HG03139 (cell line): ENCODE results near the gene VPS13A.

Source experiments
- ATAC-seq: cut with Tn5 transposase; IDR thresholded peaks from one replicate; pipeline ENCODE4 v1.9.1; 2021; ENCODE audit not compliant: unreplicated experiment

The VPS13A gene

DNA sequence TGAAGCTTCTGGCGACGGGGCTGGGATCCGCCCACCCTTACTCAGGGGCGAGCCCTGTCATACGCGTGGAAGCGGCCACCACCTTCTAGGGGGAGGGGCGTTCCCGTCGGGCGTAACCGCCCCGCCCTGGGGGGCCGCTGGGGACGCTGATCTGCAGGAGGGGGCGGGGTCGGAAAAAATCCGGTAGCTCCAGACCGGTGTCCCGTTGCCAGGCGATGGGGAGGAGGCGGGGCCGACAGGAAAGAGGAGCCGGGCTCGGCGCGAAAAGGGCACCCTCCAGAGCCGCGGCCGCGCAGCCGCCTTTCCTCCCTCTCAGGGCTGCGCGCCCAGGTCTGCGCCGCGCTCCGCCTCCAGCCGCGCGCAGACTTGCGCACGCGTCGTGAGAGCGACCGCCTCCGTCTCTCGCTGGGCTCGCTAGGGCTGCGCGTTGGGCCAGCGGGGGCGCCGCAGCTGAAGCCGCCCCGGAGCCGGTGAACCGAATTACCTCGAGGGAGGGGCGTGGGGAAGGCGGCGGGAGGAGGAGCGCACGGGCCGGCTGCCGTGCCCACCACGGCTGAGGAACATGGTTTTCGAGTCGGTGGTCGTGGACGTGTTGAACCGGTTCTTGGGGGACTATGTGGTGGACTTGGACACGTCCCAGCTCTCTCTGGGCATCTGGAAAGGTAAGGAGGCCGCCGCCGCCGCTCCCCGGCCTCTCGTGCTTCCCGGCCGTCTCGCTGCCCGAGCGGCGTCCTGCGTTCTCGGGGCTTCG, at the start of gene VPS13A:
Gene VPS13A, plus strand, starts transcription at position 392 of the 751 bp plus-strand sequence. Its CDS starts 171 bp downstream, at position 563.
- peak; percentile 80 for ATAC-seq

DNA sequence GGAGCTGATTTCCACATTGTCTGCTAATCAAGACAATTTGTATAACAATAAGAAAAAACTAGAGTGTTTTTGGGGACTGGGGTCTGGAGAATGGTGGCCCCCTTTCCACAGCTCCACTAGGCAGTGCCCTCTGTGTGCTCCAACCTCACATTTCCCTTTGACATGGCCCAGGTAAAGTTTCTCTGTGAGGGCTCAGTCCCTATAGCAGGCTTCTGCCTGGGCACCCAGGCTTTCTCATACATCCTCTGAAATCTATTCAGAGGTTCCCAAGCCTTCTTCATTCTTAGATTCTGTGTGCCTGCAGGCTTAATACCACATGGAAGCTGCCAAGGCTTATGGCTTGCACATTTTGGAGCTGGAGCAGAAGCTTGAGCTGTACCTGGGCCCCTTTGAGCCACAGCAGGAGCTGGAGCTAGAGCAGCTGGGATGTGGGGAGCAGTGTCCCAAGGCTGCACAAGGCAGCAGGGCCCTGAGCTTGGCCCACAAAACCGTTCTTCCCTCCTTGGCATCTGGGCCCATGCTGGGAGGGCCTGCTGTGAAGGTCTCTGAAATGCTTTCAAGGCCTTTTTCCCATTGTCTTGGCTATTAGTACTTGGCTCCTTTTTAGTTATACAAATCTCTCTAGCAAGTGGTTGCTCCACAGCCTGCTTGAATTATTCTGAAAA, 49.1 kb upstream of the VPS13A start:
- no peak for ATAC-seq

DNA sequence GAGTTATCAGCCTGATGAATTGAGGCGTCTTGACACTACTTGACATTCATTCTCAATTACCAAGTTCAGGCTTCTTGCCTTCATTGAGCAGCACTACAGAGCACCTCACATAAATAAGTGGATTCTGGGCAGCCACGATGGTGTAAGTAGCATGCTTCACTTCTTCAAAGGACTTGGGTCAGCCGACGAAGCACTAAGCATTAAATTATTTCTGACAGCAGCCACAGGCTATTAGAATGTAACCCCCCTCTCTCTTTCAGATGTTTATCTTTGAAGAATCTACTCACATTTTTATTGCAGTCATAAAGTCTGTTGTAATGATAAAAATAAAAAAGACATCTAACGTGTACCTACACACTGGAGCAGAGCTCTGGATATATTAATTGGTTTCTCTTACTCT, 45.9 kb upstream of the VPS13A start:
- no peak for ATAC-seq

DNA sequence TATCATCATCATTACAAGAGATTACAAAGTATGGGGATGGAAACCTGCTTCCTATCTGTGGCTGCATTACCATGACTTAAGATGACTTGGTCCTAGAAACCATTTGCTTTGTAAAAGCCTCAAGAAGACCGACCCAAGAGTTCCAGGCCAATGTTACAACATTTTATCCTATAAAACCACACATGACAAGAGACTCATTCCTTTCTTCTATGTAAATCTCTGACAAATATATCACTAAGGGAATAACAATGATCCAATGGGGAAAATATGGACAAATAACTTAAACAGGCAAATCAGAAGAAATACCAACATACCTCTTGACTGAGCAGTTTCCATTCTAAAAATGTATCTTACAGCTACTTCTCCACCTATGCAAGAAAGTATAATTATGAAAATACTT, 44.3 kb upstream of the VPS13A start:
- no peak for ATAC-seq

DNA sequence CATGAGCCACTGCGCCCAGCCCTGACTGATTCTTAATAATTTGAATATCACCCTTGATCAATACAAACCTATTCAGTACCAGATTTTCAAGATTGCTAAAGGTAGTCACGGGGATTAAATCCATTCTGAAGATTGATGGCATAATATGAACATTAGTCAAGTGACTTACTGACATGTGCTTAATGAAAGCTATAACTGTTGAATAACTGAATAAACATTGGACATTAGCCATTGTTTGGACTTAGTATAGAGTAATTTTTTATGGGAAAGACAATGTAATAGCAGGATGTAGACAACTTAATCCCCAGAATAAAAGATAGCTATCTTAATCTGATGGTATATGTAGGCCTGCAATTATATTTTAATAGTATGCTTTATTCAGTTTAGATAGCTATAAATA, 35.0 kb upstream of the VPS13A start:
- no peak for ATAC-seq

DNA sequence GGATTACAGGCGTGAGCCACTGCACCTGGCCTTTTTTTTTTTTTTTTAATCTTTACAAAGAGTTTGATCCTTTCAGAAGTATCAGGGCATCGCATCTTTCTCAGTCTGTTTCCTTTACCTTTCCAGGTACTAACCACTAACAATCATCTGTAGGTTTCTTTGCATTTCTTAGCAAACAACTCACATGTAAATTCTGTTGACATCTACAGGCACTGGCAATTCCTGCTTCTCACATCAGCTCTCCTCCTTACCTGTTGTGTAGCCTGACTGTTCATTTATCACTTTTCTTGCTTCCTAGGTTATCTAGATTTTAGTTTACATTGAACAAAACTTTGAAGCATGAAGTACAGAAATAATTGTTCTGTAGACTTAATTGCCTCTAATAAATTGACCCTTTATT, 27.5 kb upstream of the VPS13A start:
- no peak for ATAC-seq

DNA sequence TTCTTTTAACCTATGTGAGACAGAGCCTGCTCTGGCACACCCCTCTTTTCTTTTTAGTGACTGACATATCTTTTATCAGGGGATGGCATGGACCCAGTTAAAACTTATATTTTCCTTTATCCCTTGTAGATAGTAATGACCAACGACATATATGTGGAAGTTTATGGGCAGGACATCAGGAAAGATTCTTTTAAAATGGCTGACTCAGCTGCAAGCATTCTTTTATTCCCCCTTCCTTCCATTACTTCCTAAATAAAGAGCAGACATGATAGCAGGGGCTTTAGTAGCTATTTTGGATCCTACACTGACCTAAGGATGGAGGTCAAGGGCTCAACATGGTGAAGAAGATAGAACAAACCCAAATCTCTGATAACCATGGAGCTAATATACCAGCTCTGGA, 25.0 kb upstream of the VPS13A start:
- ATAC-seq: no peak

DNA sequence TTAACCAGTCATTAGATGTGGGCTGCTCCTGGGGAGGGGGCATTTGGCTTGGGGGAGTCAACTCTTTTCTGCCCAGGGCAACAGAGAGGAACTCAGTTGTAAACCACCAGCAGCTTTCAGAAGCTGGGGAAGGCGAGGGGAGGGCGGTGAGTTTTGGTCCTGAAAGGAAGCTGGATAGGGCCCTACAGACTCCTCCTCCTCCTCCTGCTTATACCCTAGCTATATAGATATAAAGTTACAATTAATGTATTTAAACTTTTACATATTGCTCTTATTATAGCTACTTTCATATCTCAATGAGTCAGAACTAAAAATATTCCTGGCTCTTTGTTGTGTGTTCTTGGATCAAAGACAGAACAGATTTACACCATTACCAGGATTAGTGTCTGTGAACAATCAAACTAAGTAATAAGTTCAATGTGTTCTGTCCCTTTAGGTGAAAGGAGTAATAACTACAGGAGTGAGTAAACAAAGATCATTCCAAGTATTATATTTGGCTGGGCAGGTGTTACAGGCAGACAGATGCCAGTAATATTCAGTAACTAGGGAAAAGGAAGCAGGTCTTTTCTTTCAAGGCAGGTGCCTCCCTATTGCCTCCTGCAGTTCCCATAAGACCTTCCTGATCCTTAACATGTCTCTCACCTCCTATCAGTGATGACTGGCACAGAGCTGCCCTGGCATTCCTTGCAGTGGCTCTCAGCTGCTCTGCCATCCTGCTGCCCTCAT, 20.5 kb upstream of the VPS13A start:
- ATAC-seq: no peak

DNA sequence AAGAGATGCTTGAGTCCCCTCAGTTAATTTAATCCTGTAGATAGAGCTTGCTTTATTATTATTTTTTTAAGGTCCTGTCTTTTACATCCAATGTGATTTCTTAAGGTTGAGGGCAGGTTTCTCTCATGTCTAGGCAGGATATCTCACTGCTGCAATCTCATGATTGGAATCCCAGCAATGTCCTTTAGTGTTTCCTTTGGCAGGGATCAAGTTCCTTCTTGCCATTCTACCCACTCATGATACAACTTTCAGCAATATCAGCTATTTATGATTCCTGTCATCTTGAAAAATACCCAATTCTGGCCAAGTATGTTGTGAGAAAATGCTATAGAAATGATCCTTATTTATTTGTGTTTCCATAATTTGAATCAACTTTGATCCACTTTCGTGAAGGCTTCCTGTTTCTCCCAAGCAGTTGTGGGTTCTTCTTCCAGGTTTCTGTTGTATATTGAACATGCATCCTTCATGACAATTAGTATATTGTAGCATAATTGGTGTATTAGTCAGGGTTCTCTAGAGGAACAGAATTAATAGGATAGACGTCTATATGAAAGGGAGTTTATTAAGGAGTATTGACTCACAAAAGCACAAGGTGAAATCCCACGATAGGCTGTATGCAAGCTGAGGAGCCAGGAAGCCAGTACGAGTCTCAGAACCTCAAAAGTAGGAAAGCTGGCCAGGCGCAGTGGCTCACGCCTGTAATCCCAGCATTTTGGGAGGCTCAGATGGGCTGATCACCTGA, 18.4 kb upstream of the VPS13A start:
- no peak for ATAC-seq

DNA sequence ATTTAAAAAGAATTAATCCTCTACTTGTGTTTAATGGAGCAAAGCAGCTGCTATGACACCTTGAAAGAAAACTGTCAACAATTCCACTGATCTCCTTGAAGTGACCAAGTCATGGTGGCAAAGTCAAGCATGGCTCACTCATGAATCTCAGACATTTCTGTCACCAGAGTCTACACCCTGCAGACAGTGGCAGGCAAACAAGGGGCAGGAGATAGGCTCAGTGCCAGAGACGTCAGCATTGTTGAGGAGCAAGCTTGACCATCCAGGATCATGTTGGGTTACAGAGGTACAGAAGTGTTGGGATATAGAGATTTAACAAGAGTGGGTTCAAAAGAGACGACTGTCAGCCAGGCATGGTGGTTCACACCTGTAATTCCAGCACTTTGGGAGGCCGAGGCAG, 16.1 kb upstream of the VPS13A start:
- no peak for ATAC-seq

DNA sequence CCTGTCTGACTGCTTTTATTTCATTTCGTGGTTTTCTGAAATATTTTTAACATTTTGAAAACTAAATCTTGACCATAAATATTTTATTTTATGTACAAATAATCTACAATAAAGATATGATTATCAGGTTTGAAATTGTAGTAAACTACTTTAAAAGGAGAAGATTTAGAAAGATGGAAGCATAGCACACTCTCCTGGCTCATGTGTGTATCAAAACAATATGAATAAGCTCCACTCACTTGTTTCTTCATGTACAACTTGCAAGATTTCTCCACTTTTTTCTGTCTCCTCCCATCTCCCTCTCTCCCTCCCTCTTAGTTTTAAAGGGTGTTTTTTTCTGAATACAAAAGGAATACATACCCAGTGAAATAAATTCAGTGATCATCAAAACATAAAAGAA, 15.4 kb upstream of the VPS13A start:
- ATAC-seq: no peak

DNA sequence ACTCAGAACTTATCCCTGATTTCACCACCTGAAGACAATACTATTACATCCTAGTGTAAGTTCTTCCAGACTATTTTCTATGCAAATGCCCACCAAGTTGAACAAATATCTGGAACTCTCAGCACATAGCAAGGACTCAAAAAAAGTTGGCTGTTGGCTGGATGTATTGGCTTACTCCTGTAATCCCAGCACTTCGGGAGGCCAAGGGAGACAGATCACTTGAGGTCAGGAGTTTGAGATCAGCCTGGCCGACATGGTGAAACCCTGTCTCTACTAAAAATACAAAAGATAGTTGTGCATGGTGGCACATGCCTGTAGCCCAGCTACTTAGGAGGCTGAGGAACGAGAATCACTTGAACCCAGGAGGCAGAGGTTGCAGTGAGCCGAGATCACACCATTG, 15.0 kb upstream of the VPS13A start:
- no peak for ATAC-seq

DNA sequence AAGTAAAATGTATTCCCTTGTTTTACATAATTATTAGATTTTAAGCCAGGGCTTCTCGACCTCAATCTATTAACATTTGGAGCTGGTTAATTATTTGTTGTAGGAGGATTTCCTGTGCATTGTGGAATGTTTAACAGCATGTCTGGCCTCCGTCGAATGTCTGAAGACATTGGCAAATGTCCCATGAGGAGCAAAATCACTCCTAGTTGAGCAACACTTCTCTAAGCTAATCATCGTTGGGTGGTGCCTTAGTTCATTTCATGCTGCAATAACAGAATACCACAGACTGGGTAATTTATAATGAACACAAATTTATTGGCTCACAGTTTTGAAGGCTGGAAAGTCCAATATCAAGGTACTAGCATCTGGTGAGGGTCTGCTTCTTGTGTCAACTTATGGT, 13.4 kb upstream of the VPS13A start:
- ATAC-seq: no peak

DNA sequence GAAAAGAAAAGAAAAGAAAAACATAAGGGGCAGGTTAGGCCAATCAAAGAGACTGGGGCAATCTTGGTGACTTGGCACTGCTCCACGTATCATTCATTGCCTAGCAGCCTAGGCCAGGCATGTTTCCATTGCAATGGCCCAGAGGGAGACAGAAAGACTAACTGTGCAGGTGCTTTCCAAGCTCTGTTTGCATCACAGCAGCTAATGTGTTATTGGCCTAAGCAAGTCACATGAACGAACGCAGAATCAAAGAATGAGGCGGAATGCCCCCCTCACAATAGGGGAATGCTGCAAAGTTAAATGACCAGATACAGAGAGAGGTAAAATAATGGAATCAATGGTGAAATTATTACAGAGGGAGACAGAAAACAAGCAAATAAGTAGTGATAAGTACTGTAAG, 11.1 kb upstream of the VPS13A start:
- no peak for ATAC-seq

DNA sequence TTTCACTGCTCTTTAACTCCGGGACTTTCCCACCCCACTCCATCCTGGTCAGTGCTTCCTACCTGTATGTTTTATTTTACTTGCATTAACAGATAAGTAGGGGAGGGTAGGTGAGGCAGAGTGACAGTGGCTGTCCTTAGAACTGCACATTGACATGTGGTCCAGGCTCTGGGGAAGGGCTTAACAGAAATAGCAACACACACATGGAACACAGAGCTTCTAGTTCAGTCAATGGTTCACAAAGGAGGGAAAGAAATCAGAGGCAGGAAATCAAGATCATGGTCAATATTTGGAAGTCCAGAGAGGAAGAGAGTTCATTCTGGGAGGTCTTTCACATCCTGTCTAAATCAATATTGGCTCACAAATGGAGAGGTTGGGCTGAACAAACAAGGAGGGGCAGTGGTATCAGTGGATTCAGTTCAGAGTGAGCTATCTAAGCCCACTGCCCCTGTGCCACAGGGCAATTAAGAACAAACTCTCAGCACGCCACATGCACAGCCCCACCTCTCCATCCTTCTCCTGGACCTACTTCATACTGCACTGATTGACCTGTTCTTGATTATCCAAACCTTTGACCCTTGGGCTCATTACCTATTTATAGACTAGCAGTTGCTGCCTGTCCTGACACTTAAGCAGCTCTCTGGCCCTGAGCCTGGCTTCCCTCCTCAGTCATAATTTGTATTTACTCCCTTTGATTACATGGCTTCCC, 6.2 kb upstream of the VPS13A start:
- no peak for ATAC-seq

DNA sequence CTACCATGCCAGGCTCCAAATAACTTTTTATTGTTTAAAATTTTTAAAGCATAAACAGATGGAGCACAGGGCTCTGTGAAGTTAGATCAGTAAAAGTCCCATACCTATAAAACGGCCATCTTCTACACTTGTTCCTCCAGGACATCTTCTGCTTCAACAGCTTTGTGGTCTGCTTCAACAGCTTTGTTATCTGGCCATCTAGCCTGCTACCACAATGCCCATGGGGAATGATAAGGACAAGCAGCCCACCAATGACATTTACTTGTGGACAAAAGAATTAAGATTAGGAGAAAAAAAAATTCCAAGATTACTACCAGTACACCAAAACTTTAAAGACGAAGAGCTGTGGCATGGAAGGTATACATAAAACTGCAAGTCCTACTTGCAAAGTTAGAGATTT, 2.2 kb upstream of the VPS13A start:
- ATAC-seq: no peak

DNA sequence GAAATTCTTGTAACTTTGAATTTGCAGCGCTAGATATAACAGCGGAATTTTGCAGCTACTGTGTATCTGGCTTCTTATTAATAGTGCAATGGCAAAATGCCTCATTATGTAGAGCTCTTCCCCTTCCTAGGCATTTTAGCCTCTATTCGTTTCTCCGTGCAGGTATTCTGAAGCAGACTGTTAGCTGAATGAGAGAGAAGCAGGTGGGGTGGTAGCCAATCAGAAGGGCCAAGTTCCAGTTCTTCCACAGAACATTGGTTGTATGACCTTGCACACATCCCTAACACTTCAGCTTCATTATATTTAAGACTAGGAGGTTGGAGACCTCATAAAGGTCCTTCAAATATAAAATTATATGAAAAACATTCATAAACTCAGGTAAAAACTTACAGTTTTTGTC, 1.2 kb upstream of the VPS13A start:
- no peak for ATAC-seq

DNA sequence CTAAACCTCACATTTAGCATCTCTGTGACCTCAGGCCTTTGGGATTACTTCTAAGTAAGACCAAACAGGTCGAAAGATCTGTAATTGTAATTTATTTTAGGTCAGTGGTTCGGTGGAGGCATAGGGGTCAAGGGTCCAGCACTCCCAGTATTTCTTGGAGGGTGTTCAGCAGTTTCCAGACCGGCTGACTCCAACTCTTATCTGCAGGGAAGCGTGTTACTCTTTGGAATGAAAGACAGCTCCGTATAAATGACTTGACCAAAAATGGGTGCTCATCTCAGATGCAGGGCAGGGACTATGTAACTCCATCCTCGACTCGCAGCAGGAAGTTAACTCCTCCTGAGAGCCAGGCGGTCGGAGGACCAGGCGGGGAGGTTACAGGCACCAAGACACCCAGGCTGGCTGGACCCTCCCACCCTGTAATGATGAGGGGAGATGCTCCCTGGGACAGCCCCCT, 620 bp upstream of the VPS13A start:
- ATAC-seq: no peak

DNA sequence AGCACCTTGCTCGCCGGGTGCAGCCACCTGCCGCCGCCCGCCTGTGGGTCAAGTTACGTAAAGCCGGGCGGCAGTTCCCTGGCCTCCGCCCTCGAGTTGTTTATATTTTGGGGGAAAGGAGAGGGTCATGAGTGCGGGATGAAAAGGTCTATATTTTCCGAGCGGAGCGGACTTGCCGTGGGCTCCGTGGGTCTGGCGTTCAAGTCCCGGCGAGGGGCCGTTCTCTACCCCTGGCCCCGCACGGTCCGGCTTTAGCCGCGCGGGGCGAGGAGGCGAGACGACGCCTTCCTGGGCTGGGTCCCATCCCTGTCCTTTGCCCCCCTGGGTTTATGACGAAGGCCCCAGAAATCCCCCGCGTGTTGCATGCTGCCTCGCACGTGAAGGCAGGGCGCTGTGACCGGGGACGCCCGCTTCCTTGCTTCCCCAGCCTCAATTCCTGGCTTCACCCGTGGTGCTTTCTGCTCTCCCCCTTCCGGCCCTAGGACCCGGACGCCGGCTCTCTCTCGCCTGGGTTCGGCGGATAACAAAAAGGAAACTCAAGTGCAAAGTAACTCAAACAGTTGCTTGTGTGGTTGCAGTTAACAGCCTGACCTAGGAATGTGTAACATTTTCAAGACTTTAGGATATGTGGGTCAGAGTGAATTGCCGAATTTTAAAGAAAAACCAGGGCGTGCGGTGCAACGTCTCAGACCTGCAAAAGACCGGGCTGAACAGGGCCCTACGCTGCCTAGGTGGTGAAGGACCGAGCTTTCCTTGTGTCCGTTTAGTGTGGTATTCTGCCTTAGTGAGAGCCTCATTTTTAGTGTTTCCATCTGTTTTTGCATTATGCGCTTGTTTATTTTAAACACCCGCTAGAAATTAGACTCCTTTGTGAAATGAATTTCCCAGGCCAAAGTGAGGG, 810 bp downstream of the VPS13A start:
- ATAC-seq: peak; percentile 17

DNA sequence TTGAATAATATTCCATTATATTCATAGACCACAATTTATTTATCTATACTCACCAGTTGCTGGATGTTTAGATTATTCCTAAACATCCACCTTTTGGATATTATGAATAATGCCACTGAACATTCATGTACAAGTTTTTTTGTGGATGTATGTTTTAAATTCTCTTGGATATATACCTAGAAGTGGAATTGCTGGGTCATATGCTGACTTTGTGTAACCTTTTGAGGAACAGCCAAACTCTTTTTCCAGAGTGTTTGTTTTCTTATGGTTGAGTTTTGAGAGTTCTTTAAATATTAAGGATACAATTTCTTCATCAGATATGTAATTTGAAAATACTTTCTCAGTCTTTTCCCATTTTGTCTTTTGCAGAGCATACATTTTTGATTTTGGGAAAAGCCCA, 2.7 kb downstream of the VPS13A start:
- no peak for ATAC-seq
